DND-41 (cell line): ENCODE measurements around the gene MIS18A.

Experiments used
- ATAC-seq: fragments of 200-7000 bp; cut with Tn5 transposase; 3 replicates; pipeline ENCODE4 v1.9.1; 2021; ENCODE audit warnings: low read depth; ENCODE audit not compliant: insufficient read depth
- DNase-seq: peaks from one replicate; pipeline ENCODE4 v3.0.0-alpha.2; 2020
- H2AFZ ChIP-seq: 2 replicates; pipeline ENCODE4 v1.6.0; 2012; ENCODE audit warnings: low read depth, low read length
- H3K27ac ChIP-seq: 2 replicates; pipeline ENCODE4 v1.5.1; 2012; ENCODE audit warnings: low read length, inconsistent platforms
- H3K27me3 ChIP-seq: fragments of 200-600 bp; sonication (generic); 2 replicates; pipeline ENCODE4 v1.6.0; 2012; ENCODE audit warnings: low read length, mild to moderate bottlenecking, inconsistent platforms; ENCODE audit not compliant: insufficient read depth, poor library complexity
- H3K36me3 ChIP-seq: 2 replicates; pipeline ENCODE4 v1.5.1; 2012; ENCODE audit warnings: low read length, inconsistent platforms; ENCODE audit not compliant: insufficient read depth
- H3K4me1 ChIP-seq: 2 replicates; pipeline ENCODE4 v1.5.1; 2012; ENCODE audit warnings: mild to moderate bottlenecking, low read length; ENCODE audit not compliant: insufficient read depth
- H3K4me2 ChIP-seq: 2 replicates; pipeline ENCODE4 v1.6.0; 2012; ENCODE audit warnings: mild to moderate bottlenecking, moderate library complexity, low read length, inconsistent platforms; ENCODE audit not compliant: insufficient read depth
- H3K4me3 ChIP-seq, 2 experiments: fragments of 200-600 bp in 1 of 2; shearing (Covaris generic) in 1 of 2; 2 replicates each; pipeline ENCODE4 v1.5.1; 2012 to 2016; ENCODE audit warnings: inconsistent platforms in 2 of 2, low read length in 2 of 2, mild to moderate bottlenecking in 2 of 2, low read depth in 1 of 2, moderate library complexity in 1 of 2
- H3K79me2 ChIP-seq: 2 replicates; pipeline ENCODE4 v1.6.0; 2012; ENCODE audit warnings: low read length, inconsistent platforms; ENCODE audit not compliant: insufficient read depth
- H3K9ac ChIP-seq: 2 replicates; pipeline ENCODE4 v1.6.0; 2012; ENCODE audit warnings: low read depth, mild to moderate bottlenecking, inconsistent platforms, low read length, moderate library complexity
- H3K9me3 ChIP-seq: 2 replicates; pipeline ENCODE4 v1.5.1; 2012; ENCODE audit warnings: low read length, moderate library complexity, mild to moderate bottlenecking, inconsistent platforms; ENCODE audit not compliant: insufficient read depth, severe bottlenecking
- H4K20me1 ChIP-seq: 2 replicates; pipeline ENCODE4 v1.6.0; 2012; ENCODE audit warnings: low read length; ENCODE audit not compliant: insufficient read depth
- CTCF ChIP-seq: IDR thresholded peaks from 2 replicates; pipeline ENCODE4 v1.5.1; 2012; ENCODE audit warnings: borderline replicate concordance, low read length, moderate library complexity, mild to moderate bottlenecking; ENCODE audit not compliant: poor library complexity, severe bottlenecking; ENCODE audit errors: extremely low read depth
- EZH2 ChIP-seq: IDR thresholded peaks from 3 replicates; pipeline ENCODE4 v1.6.1; 2012; ENCODE audit warnings: borderline replicate concordance, low read depth, mild to moderate bottlenecking, moderate library complexity, low read length, inconsistent platforms; ENCODE audit not compliant: severe bottlenecking

MIS18A gene

GRCh38 chr21:32279377-32279680, 480 bp upstream of the MIS18A start:
- H3K9ac ChIP-seq = peak overlapping the region; percentile 68
- H3K4me1 ChIP-seq = peaks cover 35% of the 10 kb centered on the region
- peaks cover 7% of the 10 kb centered on the region; the same call in 1 of the 2 replicates for H4K20me1 ChIP-seq
- H3K4me3 ChIP-seq = peak overlapping the region; percentile 45 to 96; a peak in 3 of 4 replicates
- H3K36me3 ChIP-seq = peaks cover 8% of the 10 kb centered on the region
- H3K4me2 ChIP-seq = peak overlapping the region; percentile 93
- ATAC-seq = no peak
- no peaks in the 10 kb centered on the region for H3K9me3 ChIP-seq
- H3K27ac ChIP-seq = peak overlapping the region; percentile 74
- H3K27me3 ChIP-seq = no peaks in the 10 kb centered on the region
- H2AFZ ChIP-seq = peak overlapping the region; percentile 87
- H3K79me2 ChIP-seq = peaks cover 45% of the 10 kb centered on the region
- no peak for DNase-seq
- no peak for TF ChIP-seq CTCF
- TF ChIP-seq EZH2 = no peak

- ATAC-seq = peak; percentile 44; the same call in 2 of the 3 replicates
- peaks cover 35% of the 10 kb centered on the region for H3K4me1 ChIP-seq
- H3K79me2 ChIP-seq = peaks cover 52% of the 10 kb centered on the region
- H3K36me3 ChIP-seq = peaks cover 16% of the 10 kb centered on the region
- H2AFZ ChIP-seq = peak overlapping the region; percentile 99
- peak overlapping the region; percentile 89 for H3K27ac ChIP-seq
- no peaks in the 10 kb centered on the region for H3K9me3 ChIP-seq
- DNase-seq = peak; percentile 19
- H3K9ac ChIP-seq = peak overlapping the region; percentile 68
- peaks cover 8% of the 10 kb centered on the region; the same call in 1 of the 2 replicates for H4K20me1 ChIP-seq
- TF ChIP-seq CTCF = no peak
- TF ChIP-seq EZH2 = no peak
- H3K4me3 ChIP-seq = peak overlapping the region; percentile 94 to 96
- H3K27me3 ChIP-seq = no peaks in the 10 kb centered on the region
- peak overlapping the region; percentile 93 for H3K4me2 ChIP-seq
These were observed 746 bp downstream of the MIS18A start for GRCh38 chr21:32278103-32278502.

- no peak for DNase-seq
These were observed 2.2 kb downstream of the MIS18A start for GRCh38 chr21:32276671-32277070.

More at GRCh38 chr21:32276671-32277070, 2.2 kb downstream of the MIS18A start:
- H3K79me2 ChIP-seq = peaks cover 63% of the 10 kb centered on the region
- H3K9ac ChIP-seq = no peak overlapping the region
- H3K9me3 ChIP-seq = no peaks in the 10 kb centered on the region
- ATAC-seq = no peak
- no peak overlapping the region for H3K4me3 ChIP-seq
- TF ChIP-seq EZH2 (no peak), CTCF (no peak)
- no peak overlapping the region for H3K27ac ChIP-seq
- H3K27me3 ChIP-seq = no peaks in the 10 kb centered on the region
- H2AFZ ChIP-seq = no peak overlapping the region
- peaks cover 35% of the 10 kb centered on the region for H3K4me1 ChIP-seq
- H3K4me2 ChIP-seq = peak overlapping the region; percentile 93; the same call in 1 of the 2 replicates
- peaks cover 29% of the 10 kb centered on the region for H3K36me3 ChIP-seq
- H4K20me1 ChIP-seq = peaks cover 14% of the 10 kb centered on the region; the same call in 1 of the 2 replicates
